B cell (primary cell): Measurements from ENCODE around the gene CFAP100.

Source experiments
- CTCF ChIP-seq: fragments of 200-600 bp; IDR thresholded peaks from one replicate; pipeline ENCODE4 v1.8.0; 2022; ENCODE audit warnings: antibody characterized with exemption, mild to moderate bottlenecking
- EZH2 ChIP-seq: IDR thresholded peaks from 2 replicates; pipeline ENCODE4 v1.6.1; 2012; ENCODE audit warnings: borderline replicate concordance, low read depth, mild to moderate bottlenecking, moderate library complexity, low read length; ENCODE audit not compliant: insufficient read depth, poor library complexity, severe bottlenecking

- no peak for TF ChIP-seq CTCF
- TF ChIP-seq EZH2, result no peak
These were observed 19.0 kb downstream of the CFAP100 start for GRCh38 chr3:126413693-126414080.
